Measurements from ENCODE around the gene KHDC4. TPM values are rescaled to one million over a fixed set of nuclear protein-coding genes. Genes with fewer than 3 reads are reported as not detected.

Gene KHDC4
- total and polyA plus RNA-seq, 2 experiments from 2014 or later, result 47.1 to 57.7 TPM

GRCh38 chr1:155892796-155893195, 41.4 kb downstream of the KHDC4 start (continued):
- TF ChIP-seq REST (IDR thresholded peaks at IDR 0.05; ENCODE audit: unreplicated experiment) (no peak), CTCF (conservative IDR thresholded peaks at IDR 0.05; ENCODE audit: low read depth in 2 of 2) (no peak)

- no peak overlapping the region for H3K4me3 ChIP-seq
- Mint-ChIP-seq H3K4me3 (no peak overlapping the region), H3K4me1 (no peaks in the 10 kb centered on the region), H3K36me3 (ENCODE audit: low read depth) (no peaks in the 10 kb centered on the region), H3K27me3 (ENCODE audit: insufficient read depth, low read depth, poor library complexity) (no peaks in the 10 kb centered on the region), H3K27ac (no peak overlapping the region), H3K9me3 (no peaks in the 10 kb centered on the region)
- H4K20me1 ChIP-seq (replicated peaks; ENCODE audit: insufficient read depth), result no peaks in the 10 kb centered on the region; the same call in 1 of the 2 replicates
- H3K9me2 ChIP-seq (ENCODE audit: insufficient read depth), result no peaks in the 10 kb centered on the region
- no peaks in the 10 kb centered on the region for H3K36me3 ChIP-seq (ENCODE audit: insufficient read depth)
- no peaks in the 10 kb centered on the region; the same call in 1 of the 2 replicates for H3F3A ChIP-seq (replicated peaks; ENCODE audit: low read depth)
- no peaks in the 10 kb centered on the region for H3K27me3 ChIP-seq (ENCODE audit: insufficient read depth)
- no peak overlapping the region for H3K4me2 ChIP-seq
- DNase-seq (ENCODE audit: low spot score), result no peak
- H3K27ac ChIP-seq (ENCODE audit: low read depth), result no peak overlapping the region
- H3K79me2 ChIP-seq (replicated peaks; ENCODE audit: insufficient read depth), result no peaks in the 10 kb centered on the region
- no peak overlapping the region for H2AFZ ChIP-seq
- H3K4me1 ChIP-seq (ENCODE audit: insufficient read depth), result no peaks in the 10 kb centered on the region
- ATAC-seq, result no peak
- TF ChIP-seq CREB1 (CRISPR knock-in tag; IDR thresholded peaks at IDR 0.05; ENCODE audit: low read depth), result no peak
- TF ChIP-seq NANOG (IDR thresholded peaks at IDR 0.05; ENCODE audit: borderline replicate concordance), result no peak
- TF ChIP-seq STAT1 (IDR thresholded peaks at IDR 0.05; ENCODE audit: unreplicated experiment), result no peak
- no peak for TF ChIP-seq POLR2AphosphoS5 (IDR thresholded peaks at IDR 0.05; ENCODE audit: low read depth)
- no peak for TF ChIP-seq JUNB (IDR thresholded peaks at IDR 0.05; ENCODE audit: unreplicated experiment)
- TF ChIP-seq ZNF462 (CRISPR knock-in tag; IDR thresholded peaks at IDR 0.05), result no peak
- TF ChIP-seq EZH2 (IDR thresholded peaks at IDR 0.05; ENCODE audit: low read depth, unreplicated experiment), result no peak
- TF ChIP-seq ETS1 (IDR thresholded peaks at IDR 0.05), result no peak
Measured at GRCh38 chr1:155890251-155890650, 44.0 kb downstream of the KHDC4 start.

Data from GM23338 (cell line).